Daoy (cell line): Measurements from ENCODE around the gene IFRD1. TPM values are rescaled to one million over a fixed set of nuclear protein-coding genes. Genes with fewer than 3 reads are reported as not detected.

Source experiments
- DNase-seq: peaks from one replicate; pipeline ENCODE4 v3.0.0-alpha.2; 2015; ENCODE audit warnings: low read depth
- total RNA-seq: library from RNA; depleted of rRNA; stranded (reverse); fragments of >200 nt; shearing (Covaris generic); gene quantifications from 2 replicates; pipeline ENCODE4 v1.2.3, GENCODE V29; 2014; rRNA removed

Gene IFRD1
- total RNA-seq = 200 and 238 TPM in 2 replicates

GRCh38 chr7:112449902-112450806 lies at the start of gene IFRD1:
Gene IFRD1, plus strand, starts transcription at chr7:112450460. Its CDS starts 229 bp downstream, at chr7:112450689.
- DNase-seq = peak; percentile 100

GRCh38 chr7:112404321-112404720 lies 45.9 kb upstream of the IFRD1 start:
- no peak for DNase-seq

- no peak for DNase-seq
These were observed 45.0 kb upstream of the IFRD1 start for GRCh38 chr7:112405286-112405685.

GRCh38 chr7:112407261-112407660 lies 43.0 kb upstream of the IFRD1 start:
- DNase-seq = no peak

- no peak for DNase-seq
These were observed 40.2 kb upstream of the IFRD1 start for GRCh38 chr7:112410092-112410491.

- peak; percentile 49 for DNase-seq
These were observed 39.0 kb upstream of the IFRD1 start for GRCh38 chr7:112411186-112411795.

GRCh38 chr7:112414855-112415490 lies 35.3 kb upstream of the IFRD1 start:
- DNase-seq = peak; percentile 50

- no peak for DNase-seq
These were observed 34.1 kb upstream of the IFRD1 start for GRCh38 chr7:112416127-112416526.

GRCh38 chr7:112419543-112420130 lies 30.6 kb upstream of the IFRD1 start:
- no peak for DNase-seq

GRCh38 chr7:112420236-112420861 lies 29.9 kb upstream of the IFRD1 start:
- DNase-seq = no peak

GRCh38 chr7:112421666-112422486 lies 28.4 kb upstream of the IFRD1 start:
- no peak for DNase-seq

GRCh38 chr7:112422842-112423496 lies 27.3 kb upstream of the IFRD1 start:
- peak; percentile 96 for DNase-seq

GRCh38 chr7:112423987-112424386 lies 26.3 kb upstream of the IFRD1 start:
- peak; percentile 18 for DNase-seq

- no peak for DNase-seq
These were observed 22.3 kb upstream of the IFRD1 start for GRCh38 chr7:112427984-112428383.

GRCh38 chr7:112428715-112429114 lies 21.5 kb upstream of the IFRD1 start:
- DNase-seq = no peak

GRCh38 chr7:112430649-112431048 lies 19.6 kb upstream of the IFRD1 start:
- no peak for DNase-seq

- DNase-seq = no peak
These were observed 18.5 kb upstream of the IFRD1 start for GRCh38 chr7:112431803-112432202.

GRCh38 chr7:112433289-112433688 lies 17.0 kb upstream of the IFRD1 start:
- DNase-seq = no peak

- DNase-seq = no peak
These were observed 13.2 kb upstream of the IFRD1 start for GRCh38 chr7:112437072-112437471.

- no peak for DNase-seq
These were observed 10.8 kb upstream of the IFRD1 start for GRCh38 chr7:112439476-112439875.
